Heart left ventricle (tissue), 16 donors: ENCODE data around the gene EHD4. TPM values are rescaled to one million over a fixed set of nuclear protein-coding genes. Genes with fewer than 3 reads are reported as not detected.

Experiments
- ATAC-seq, 4 donors: fragments of 200-7000 bp; cut with Tn5 transposase; one replicate each; pipeline ENCODE4 v1.9.1; 2020 to 2022; ENCODE audit warnings: moderate library complexity in 4 of 4, mild to moderate bottlenecking in 3 of 4, moderate number of reproducible peaks in 1 of 4
- DNase-seq, 5 donors: peaks; one replicate each; pipeline ENCODE4 v3.0.0-alpha.2; 2020
- H3K27ac ChIP-seq, 12 donors: fragments of 200-600 bp; sonication (generic) in 4 of 12; one replicate each; pipeline versions ENCODE4 v1.5.0 to v1.8.0; 2016 to 2022; ENCODE audit warnings: mild to moderate bottlenecking in 2 of 12
- H3K27me3 ChIP-seq, 9 donors: fragments of 200-600 bp; sonication (generic) in 2 of 9; one replicate each; pipeline versions ENCODE4 v1.5.1 to v1.8.0; 2016 to 2022; ENCODE audit warnings: mild to moderate bottlenecking in 3 of 9
- H3K36me3 ChIP-seq, 9 donors: fragments of 200-600 bp; sonication (generic) in 2 of 9; one replicate each; pipeline versions ENCODE4 v1.5.0 to v1.8.0; 2018 to 2022; ENCODE audit warnings: mild to moderate bottlenecking in 2 of 9
- H3K4me1 ChIP-seq, 12 donors: fragments of 200-600 bp; sonication (generic) in 4 of 12; one replicate each; pipeline versions ENCODE4 v1.5.0 to v1.8.0; 2016 to 2022; ENCODE audit warnings: mild to moderate bottlenecking in 3 of 12
- H3K4me3 ChIP-seq, 12 donors: fragments of 200-600 bp; sonication (generic) in 4 of 12; one replicate each; pipeline versions ENCODE4 v1.5.0 to v1.8.0; 2017 to 2022; ENCODE audit warnings: mild to moderate bottlenecking in 9 of 12, moderate library complexity in 4 of 12
- H3K9me3 ChIP-seq, 12 donors: fragments of 200-600 bp; sonication (generic) in 4 of 12; one replicate each; pipeline versions ENCODE4 v1.5.0 to v1.8.0; 2016 to 2022; ENCODE audit warnings: mild to moderate bottlenecking in 1 of 12
- POLR2A ChIP-seq, 2 donors: fragments of 450-650 bp; IDR thresholded peaks; one replicate each; pipeline ENCODE4 v1.6.1; 2017; ENCODE audit warnings: antibody characterized with exemption in 2 of 2, mild to moderate bottlenecking in 2 of 2, moderate library complexity in 2 of 2
- WGBS, 4 donors: extraction: QIAGEN DNeasy Blood & Tissue Kit in 2 of 4; methylation state at CpG; one replicate each; pipeline versions ENCODE4 v1.1.5 to v1.1.7; 2013 to 2018; 5-methylcytosine and 5-hydroxymethylcytosine counted together
- intact Hi-C, 10 donors: fragments of 100-400 bp; cut with DNase I; formaldehyde crosslinking; loops; one replicate each; pipeline versions ENCODE4 v1.11.1 to v1.14.2; 2022
- polyA plus RNA-seq, 2 donors: library from polyadenylated mRNA; stranded (reverse); fragments of 200-250 nt; gene quantifications; one replicate each; pipeline ENCODE4 v1.2.3, GENCODE V29; 2013
- total RNA-seq, 9 donors: library from RNA; depleted of rRNA in 2 of 9; stranded (reverse); fragments of >200 nt in 2 of 9; fragmentation: NEBNext Ultra II Directional in 3 of 9; extraction: Animal tissue kit (Norgen Biotek cat#: 25700) in 3 of 9; gene quantifications; one replicate each; pipeline versions ENCODE4 v1.1.0 to v1.2.4, GENCODE V29; 2016 to 2023
- TF ChIP-seq, protein P1 (sequence below), 12 donors: fragments of 200-600 bp; sonication (generic) in 4 of 12; IDR thresholded peaks; one replicate each; pipeline versions ENCODE4 v1.5.0 to v1.8.0; 2018 to 2022; ENCODE audit warnings: antibody characterized with exemption in 12 of 12, mild to moderate bottlenecking in 5 of 12
- donor health status: ischemic (EF 13 %, LVEDD 7.1; RV severe dilation, severe dysfunction).
- donor health status: healthy with polysubstance abuse.
- donor health status: DM: no; HTN: yes; CAD: no.
- donor health status: DM: no; HTN: no; CAD: no.
- donor health status: ischemic (EF 25% LVEDD 6.9; RV normal size, moderate dysfunction).
- donor health status: ischemic (EF 25% LVEDD 5.7; RV mildly dilated, moderate dysfunction).
- donor health status: healthy.
- donor health status: DM: yes; HTN: yes; CAD: no.
- donor health status: ischemic (EF 35%, LVEDD 5.7; RV mildly dilated, moderate dysfunction).
- donor health status: nonischemic (EF 11% LVEDD 7.7; RV severe dilation, severe dysfunction).
- donor health status: DM: yes; HTN: yes; CAD: no.
- donor health status: PGD.
- donor health status: ischemic (EF 29% LVEDD 5.4; RV normal size, mild dysfunction).
- donor health status: nonischemic (EF 23%, LVEDD 6.1; RV moderate dilation, normal function).

EHD4 gene
- total and polyA plus RNA-seq, 11 donors: 25.6 to 70.8 (median 43.9) TPM

DNA sequence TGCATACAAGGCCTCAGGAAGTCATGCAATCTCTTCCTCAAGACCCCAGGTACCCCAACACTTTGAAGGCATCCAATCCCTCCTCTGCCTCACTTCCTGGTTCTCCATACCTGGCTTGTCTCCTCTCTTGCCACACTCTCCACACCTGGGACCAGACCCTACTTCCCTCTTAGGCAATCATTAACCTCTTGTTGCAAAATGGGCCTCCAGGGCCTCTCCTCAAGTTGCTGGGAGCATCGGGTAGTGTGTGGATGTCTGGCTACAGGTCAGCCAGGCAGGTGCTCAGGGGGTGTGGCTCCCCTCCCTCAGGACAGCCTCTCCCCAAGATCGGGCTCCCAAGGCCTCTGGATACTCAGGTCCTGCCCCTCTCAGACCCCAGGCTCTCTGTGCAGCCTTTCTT is 39.9 kb upstream of the EHD4 start:
- Histone ChIP-seq H3K36me3 (no peaks in the 10 kb centered on the region), H3K4me1 (no peaks in the 10 kb centered on the region), H3K27me3 (no peaks in the 10 kb centered on the region), H3K9me3 (peaks cover 0 to 2% (median 0%) of the 10 kb centered on the region in 12 donors), H3K4me3 (no peak overlapping the region), H3K27ac (no peak overlapping the region)
- no peak for TF ChIP-seq POLR2A (IDR thresholded peaks at IDR 0.05)
- TF ChIP-seq, protein P1, sequence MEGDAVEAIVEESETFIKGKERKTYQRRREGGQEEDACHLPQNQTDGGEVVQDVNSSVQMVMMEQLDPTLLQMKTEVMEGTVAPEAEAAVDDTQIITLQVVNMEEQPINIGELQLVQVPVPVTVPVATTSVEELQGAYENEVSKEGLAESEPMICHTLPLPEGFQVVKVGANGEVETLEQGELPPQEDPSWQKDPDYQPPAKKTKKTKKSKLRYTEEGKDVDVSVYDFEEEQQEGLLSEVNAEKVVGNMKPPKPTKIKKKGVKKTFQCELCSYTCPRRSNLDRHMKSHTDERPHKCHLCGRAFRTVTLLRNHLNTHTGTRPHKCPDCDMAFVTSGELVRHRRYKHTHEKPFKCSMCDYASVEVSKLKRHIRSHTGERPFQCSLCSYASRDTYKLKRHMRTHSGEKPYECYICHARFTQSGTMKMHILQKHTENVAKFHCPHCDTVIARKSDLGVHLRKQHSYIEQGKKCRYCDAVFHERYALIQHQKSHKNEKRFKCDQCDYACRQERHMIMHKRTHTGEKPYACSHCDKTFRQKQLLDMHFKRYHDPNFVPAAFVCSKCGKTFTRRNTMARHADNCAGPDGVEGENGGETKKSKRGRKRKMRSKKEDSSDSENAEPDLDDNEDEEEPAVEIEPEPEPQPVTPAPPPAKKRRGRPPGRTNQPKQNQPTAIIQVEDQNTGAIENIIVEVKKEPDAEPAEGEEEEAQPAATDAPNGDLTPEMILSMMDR (IDR thresholded peaks at IDR 0.05): no peak
- no peak for ATAC-seq
- 61 to 82% (median 75%) methylated on average over 2 of the region's 2 CpGs for WGBS, 4 donors
- no peak for DNase-seq
- intact Hi-C loops: no loop called here

DNA sequence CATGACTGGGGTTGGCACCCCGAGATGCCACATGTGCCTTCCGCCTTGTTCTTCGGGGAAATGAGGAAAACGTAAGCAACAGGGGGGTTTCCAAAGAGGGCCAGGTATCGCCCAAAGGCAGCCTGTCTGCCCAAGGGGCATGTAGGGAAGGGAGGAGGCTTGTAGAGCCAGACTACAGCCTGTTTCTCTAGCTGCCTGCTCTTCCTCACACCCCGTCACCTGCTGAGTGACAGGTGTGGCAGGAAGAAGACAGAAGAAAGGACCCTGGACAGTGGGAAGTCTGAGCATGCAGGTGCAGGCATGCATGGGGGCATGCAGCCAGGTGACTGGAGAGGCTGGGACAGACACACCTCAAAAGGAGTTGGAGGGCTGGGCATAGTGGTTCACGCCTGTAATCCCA is 38.7 kb upstream of the EHD4 start:
- Histone ChIP-seq H3K4me1 (no peaks in the 10 kb centered on the region), H3K27ac (no peak overlapping the region), H3K4me3 (no peak overlapping the region), H3K27me3 (no peaks in the 10 kb centered on the region), H3K9me3 (peaks cover 0 to 5% (median 0%) of the 10 kb centered on the region in 12 donors), H3K36me3 (no peaks in the 10 kb centered on the region)
- intact Hi-C loops: no loop called here
- WGBS, 4 donors: 69 to 95% (median 94%) methylated on average over 7 of the region's 7 CpGs
- ATAC-seq (no peak), DNase-seq (no peak)
- TF ChIP-seq POLR2A (IDR thresholded peaks at IDR 0.05): no peak
- TF ChIP-seq, protein P1 (IDR thresholded peaks at IDR 0.05): no peak

DNA sequence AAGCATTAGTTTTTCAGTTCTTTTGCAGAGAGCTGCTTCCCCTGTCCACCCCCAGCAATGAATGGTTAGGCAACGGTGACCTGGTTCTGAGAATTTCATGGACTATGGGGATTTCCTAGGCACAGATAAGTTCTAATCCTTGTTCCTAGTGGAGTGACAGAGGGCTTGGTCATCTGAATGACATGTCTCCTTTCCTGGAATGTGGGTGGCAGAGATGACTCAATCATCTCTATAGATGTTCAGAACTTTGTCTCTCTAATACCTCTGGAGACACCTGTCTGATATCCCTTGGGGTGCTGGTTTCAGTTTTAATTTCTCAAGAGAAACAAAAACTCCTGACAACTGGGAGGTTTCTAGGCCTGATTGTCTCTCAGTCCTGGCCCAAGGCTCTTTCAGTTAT is 38.1 kb upstream of the EHD4 start:
- ATAC-seq: no peak
- intact Hi-C loops: no loop called here
- WGBS, 4 donors: 0 to 88% (median 71%) methylated on average over 1 of the region's 1 CpG

DNA sequence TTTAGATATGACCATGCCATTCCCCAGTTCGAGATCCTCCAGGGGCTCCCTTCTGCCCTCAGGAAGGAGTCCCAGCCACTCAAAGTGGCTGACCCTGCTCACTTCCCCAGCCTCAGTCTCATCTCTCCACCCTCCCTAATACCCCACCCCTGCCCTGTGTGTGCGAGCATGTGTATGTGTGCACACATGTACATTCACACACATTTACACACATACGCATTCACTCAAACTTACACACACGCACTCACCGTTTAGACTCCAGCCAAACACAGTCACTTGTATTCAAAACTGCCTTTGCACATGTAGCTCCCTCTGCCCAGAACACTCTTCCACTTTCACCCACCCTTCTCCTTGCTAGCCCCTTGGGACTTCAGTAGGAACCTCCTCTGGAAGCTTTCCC is 37.1 kb upstream of the EHD4 start:
- Histone ChIP-seq H3K36me3 (no peaks in the 10 kb centered on the region), H3K4me1 (no peaks in the 10 kb centered on the region), H3K9me3 (peaks cover 0 to 5% (median 0%) of the 10 kb centered on the region in 12 donors), H3K4me3 (no peak overlapping the region), H3K27ac (no peak overlapping the region), H3K27me3 (no peaks in the 10 kb centered on the region)
- intact Hi-C loops: no loop called here
- ATAC-seq (no peak), DNase-seq (no peak)
- WGBS, 4 donors: 73 to 95% (median 91%) methylated on average over 5 of the region's 5 CpGs
- TF ChIP-seq POLR2A (IDR thresholded peaks at IDR 0.05): no peak
- TF ChIP-seq, protein P1 (IDR thresholded peaks at IDR 0.05): no peak

More for the DNA sequence above, 38.1 kb upstream of the EHD4 start:
- Histone ChIP-seq H3K27me3 (no peaks in the 10 kb centered on the region), H3K9me3 (peaks cover 0 to 5% (median 0%) of the 10 kb centered on the region in 12 donors), H3K36me3 (no peaks in the 10 kb centered on the region), H3K27ac (no peak overlapping the region), H3K4me1 (no peaks in the 10 kb centered on the region), H3K4me3 (no peak overlapping the region)
- no peak for DNase-seq
- no peak for TF ChIP-seq POLR2A (IDR thresholded peaks at IDR 0.05)
- TF ChIP-seq, protein P1 (IDR thresholded peaks at IDR 0.05): no peak
